NCI-H187 (cell line): ENCODE data around the gene TMEM72.

ENCODE experiments used
- DNase-seq, 2 experiments: peaks; one replicate each; lab custom pipeline; 2025; lab: John Stamatoyannopoulos, UW

The TMEM72 gene

DNA sequence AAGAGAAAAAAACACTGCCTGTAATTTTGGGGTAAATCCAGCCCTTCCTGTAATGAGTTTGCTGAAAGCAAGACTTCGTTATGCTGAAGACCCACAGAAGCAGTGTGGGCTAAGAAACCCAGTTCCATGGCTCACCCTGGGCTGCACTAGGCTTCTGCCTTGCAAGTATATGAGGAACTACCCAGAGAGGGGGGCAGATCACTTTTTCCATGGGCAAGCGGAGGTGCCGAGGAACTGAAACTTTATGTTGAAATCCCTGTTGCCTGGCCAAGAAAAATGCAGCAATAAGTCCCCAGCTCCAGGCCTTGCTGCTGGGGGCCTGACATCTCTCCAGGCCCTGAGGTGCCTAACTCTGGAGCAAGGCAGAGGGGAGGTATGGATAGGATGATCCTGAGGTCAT lies 57.0 kb downstream of the TMEM72 start:
- DNase-seq, result no peak

DNA sequence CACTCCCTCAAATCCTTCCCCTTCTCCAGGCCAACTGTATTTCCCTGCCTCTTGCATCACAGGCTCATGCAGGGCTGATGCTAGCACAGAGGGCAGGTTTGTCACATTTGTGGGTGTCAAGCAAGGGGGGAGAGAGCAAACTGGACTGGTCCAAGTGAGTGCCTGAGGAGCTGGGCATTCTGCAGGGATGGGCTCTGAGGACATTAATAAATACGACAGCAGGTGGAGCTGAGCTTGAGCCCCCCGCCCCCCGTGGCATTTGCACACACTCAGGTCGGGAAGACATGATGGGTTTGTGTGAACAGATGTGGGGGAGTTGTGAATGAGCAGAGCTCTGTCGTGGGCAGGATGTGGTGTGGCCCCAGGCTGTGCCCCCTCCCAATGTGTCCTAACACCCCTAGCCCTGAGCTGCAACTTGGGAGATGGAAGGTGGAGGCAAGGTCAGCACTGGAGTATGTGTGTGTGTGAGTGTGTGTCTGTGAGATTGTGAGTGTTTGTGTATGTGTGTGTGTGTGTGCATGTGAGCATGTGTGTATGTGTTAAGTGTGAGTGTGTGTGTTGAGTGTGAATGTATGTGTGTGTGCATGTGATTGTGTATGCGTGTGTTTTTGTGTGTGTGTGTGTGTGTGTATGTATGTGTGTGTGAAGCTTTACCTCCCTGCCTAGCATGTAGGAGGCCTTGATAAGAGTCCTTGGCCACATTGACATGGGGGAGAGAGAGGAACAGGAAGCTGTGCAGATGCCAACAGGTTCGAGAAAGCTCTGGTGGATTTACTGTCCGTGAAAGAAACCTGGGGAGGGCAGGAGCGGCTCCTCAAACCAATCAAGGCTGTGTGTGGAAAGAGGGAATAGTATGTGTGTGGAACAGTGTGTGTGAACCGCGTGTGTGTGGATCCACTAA lies 57.6 kb downstream of the TMEM72 start:
- DNase-seq, result no peak

DNA sequence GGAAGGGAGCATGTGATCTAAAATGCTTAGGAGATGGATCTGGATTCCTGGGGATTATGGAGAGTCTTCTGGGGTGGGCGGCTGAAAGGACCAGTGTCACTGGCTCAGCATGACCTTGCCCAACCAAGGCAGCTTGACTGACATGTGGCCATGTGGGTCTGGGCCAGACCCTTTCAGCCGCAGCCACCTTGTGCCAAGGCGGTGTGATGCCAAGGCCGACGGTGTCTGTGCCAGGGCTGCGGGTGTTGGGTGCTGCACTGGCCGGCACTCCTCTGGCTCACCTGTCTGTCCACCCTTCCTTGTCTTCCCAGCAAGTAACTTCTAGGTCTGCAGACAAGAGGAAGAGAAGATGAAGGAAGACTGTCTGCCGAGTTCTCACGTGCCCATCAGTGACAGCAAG lies 58.7 kb downstream of the TMEM72 start:
- DNase-seq, result no peak

DNA sequence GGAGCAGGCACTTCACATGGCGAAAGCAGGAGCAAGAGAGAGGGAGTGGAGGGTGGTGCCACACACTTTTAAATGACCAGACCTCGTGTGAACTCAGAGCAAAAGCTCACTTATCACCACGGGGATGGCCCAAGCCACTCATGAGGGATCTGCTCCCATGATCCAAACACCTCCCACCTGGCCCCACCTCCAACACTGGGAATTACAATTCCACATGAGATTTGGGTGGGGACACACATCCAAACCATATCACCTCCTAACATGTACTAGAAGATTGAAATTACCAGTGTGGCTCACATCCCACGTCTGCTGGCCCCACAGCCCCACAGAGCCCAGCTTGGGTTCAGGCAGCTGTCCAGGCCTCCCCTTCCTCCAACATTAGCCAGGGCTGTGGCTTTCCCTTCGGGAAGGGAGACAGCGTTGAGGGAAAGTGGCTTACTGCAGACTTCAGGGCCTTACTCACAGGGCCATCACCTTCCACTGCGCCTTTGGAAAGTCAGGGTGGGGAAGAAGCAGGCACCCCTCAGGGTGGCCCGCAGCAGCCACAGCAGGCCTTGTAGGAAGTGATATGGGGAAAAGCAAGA lies 59.8 kb downstream of the TMEM72 start:
- no peak for DNase-seq

GRCh38 chr10:44971434-44971833 lies 60.3 kb downstream of the TMEM72 start:
- DNase-seq, result no peak

DNA sequence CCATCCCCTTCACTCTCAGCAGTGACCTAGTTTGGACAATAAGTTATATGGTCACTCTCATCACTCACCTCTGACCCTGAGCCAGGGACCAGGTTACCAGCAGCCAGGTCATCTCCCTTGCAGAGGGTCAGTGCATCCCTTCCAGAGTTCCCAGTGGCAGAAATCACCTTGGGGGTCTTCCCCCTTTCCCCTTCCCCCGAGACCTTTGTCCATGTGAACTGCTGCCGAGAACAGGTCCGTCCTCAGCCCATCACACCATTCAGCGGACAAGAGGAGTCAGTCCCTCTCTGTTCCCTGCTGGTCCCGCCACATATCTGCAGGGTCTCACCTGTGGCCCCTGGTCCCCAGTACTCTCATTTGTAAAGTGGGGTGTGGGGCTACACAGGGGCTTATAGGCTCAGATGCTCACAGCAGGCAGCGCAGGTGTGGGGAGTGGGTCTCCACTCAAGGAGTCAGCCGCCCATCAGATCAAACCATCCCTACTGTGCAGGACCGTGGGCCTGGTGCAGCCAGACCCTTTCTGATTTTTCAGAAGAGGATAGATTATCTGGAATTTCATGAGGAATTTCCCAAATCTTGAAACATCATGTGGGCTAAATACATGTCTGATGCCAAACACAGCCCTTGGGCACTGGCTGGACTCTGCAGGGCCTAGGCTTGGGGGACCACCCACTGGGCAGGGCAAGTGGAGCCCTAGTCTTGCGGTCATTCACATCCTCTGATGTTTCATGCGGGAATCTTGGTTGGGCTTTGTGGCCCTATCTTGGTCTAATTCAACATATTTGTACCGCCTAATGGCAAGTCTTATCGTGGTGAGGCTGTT lies 61.0 kb downstream of the TMEM72 start:
- DNase-seq, result no peak

GRCh38 chr10:44972874-44973306 lies 61.8 kb downstream of the TMEM72 start:
- no peak for DNase-seq

- DNase-seq, result peak in 1 of 2 experiments; percentile 18
These were observed 62.4 kb downstream of the TMEM72 start for GRCh38 chr10:44973323-44974081.

GRCh38 chr10:44974082-44974627 lies 63.0 kb downstream of the TMEM72 start:
- no peak for DNase-seq

DNA sequence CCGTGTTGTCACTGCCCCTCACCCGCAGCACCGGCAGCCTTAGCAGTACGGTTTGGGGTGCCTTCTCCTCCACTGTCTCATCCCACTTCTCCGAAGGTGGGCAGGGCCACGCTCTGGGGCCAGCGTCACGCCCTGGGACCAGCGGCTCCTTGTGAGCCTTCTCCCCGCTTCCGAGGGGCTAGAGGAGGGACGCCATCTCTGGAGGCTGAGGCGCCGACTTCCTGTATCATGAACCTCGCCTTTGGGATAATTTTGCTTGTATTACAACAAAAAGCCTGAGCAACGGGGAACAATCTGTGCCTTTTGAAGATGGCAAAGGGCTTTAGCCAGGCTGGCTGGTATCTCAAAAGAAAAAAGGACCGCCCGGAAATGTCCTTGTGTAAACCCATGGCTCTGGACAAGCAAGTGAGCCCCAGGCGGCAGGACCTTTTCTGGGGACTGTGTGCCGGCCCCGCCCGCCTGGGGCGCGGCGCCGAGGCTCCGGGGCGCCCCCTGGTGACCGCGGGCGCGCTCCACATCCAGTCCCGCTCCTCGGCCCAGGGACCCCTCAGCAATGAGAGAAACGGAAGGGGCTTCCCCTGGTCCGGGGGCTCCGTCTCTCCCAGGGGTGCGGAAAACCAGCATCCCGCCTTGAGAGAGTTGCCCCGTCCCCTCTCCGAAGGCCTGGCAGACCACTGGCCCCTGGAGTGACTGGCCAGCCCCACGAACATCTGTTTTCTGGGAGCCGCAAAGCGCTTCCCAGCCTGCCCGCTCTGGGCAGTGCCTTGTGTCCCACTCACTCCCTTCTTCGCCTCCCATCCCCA lies 63.7 kb downstream of the TMEM72 start:
- DNase-seq, result peak in 1 of 2 experiments; percentile 6

DNA sequence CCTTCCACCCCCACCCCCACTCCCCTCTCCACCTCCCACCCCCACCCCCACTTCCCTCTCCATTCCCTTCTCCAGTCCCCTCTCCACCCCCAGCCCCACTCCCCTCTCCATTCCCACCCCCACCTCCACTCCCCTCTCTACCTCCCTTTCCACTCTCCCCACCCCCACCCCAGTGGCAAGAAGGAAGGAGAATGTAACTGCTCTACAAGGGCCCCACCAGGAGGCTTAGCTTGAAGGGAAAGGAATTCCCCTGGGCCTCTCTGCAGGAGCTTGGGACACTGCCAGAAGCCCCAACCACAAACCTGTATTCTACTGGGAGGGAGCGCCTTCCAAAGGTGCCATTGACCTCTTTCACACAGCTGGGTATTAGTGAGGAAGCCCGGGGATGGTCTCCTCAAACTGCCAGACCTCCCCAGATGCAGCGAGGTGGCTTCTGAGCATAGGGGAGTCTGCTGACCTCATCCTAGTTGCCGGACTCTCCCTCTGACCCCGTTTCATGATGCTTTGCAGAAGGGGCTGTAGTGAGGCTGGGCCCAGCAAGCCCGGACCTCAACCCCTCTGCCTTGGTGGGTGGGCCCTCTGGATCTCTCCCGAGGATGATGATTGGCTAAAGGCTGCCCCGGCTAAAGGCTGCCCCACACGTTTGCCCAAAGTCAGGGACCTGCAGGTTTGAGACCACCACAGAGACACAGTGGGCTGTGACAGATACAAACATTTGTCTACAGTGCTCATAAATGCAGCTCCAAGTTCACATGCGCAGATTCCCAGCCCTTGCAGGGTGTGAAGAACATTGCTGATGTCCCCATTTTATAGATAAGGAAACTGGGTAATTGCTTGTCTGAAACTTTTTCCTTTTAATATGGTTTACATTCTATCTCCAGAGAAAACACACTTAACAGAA lies 64.5 kb downstream of the TMEM72 start:
- no peak for DNase-seq

GRCh38 chr10:44976352-44977198 lies 65.4 kb downstream of the TMEM72 start:
- no peak for DNase-seq

DNA sequence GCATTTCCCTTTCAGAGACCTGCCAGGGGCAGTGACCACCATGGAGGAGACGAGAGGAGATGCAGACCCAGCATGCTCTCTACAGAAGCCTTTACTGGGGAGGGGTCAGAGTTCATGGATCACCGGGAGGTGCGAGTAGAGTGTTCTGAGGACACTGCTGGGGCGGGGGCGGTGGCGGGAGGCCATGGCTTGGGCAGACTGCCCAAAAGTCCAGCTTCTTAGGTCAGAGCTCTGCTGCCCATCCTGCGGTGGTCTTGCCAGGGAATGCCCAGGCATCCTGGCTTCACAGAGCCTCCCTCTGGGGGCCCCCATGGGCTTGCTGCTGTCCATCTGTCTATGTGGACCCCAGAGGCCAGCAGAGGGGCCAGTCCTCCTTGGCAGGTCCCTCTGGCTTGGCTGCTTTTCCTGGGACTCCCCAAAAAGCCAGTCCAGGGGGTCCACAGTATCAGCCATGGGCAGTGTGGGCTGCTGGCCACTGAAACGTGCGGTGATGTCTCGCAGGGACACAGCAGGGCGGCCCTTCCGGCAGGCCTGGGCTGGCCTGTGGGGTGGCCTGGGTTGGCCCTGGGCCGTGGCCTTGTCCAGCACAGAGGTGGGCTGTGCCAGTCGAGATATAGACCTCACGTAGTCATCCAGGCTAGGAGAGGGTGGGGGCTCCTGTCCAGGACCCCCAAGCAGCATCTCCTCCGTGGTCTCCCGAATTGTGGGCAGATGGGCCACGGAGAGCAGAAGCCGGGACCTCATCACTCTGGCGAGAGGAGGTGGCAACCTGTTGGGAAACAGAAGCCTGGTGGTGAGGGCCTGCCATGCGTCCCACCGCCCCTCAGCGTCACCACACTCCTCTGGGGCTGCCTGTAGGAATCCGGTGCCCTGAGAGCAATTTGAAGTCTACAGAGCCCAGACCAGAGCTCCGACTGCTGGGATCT lies 66.4 kb downstream of the TMEM72 start:
- DNase-seq, result no peak

DNA sequence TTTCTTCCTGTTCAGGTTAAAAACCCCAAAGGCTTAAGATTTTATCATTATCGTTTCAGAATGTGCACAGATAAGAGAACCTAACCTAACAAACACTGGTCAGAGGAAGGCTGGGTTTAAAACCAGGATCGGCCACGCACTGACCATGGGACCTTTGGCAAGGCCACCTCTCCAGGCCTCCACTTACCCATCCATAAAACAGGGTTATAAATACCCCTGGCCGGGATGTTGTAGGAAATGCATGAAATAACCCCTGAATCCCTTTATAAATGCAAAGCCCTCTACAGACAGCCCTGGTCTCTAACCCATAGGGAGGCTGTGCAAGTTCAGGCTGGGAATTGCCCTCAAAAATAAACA lies 67.1 kb downstream of the TMEM72 start:
- no peak for DNase-seq

GRCh38 chr10:44978570-44979280 lies 67.6 kb downstream of the TMEM72 start, which contains the start of gene DEPP1:
TSS of gene DEPP1 (minus strand) at chr10:44978809. CDS start at chr10:44978030, 779 bp downstream.
- DNase-seq, result peak; percentile 76 to 81

GRCh38 chr10:44979281-44980191 lies 68.4 kb downstream of the TMEM72 start:
- no peak for DNase-seq
